MM.1S (cell line): ENCODE data around the gene MAGI1.

Source experiments
- CTCF ChIP-seq: fragments of 300-600 bp; sonication (generic); IDR thresholded peaks from 2 replicates; pipeline ENCODE4 v1.5.1; 2016; ENCODE audit warnings: antibody characterized with exemption, low read length, mixed read lengths
- EZH2 ChIP-seq: fragments of 300-600 bp; sonication (generic); optimal IDR thresholded peaks from 2 replicates; pipeline ENCODE3; 2017; ENCODE audit warnings: low read depth, mild to moderate bottlenecking, antibody characterized with exemption, low read length, mixed read lengths
- EZH2phosphoT487 ChIP-seq: fragments of 300-600 bp; sonication (generic); IDR thresholded peaks from 2 replicates; pipeline ENCODE4 v1.6.1; 2018; ENCODE audit warnings: antibody characterized with exemption, low read length

GRCh38 chr3:65439641-65440284 is 599.0 kb downstream of the MAGI1 start:
- peak; percentile 36 for TF ChIP-seq CTCF
- no peak for TF ChIP-seq EZH2
- no peak for TF ChIP-seq EZH2phosphoT487
